ENCODE results near the gene UFSP1.
"Not testable (repeated sequence)": the region's sequence is repeated elsewhere in the genome, so short reads cannot be mapped to it uniquely, and the experiment has no call there.

Gene UFSP1

GRCh38 chr7:100888988-100889750, at the start of gene UFSP1:
Gene UFSP1 (minus strand): TSS chr7:100889715. CDS start chr7:100889271, 444 bp downstream.
- peak within 1 kb of the TSS; percentile 77 for H3K4me3 Mint-ChIP-seq
- ATAC-seq (replicated peaks; ENCODE audit: extremely low read depth, poor library complexity, severe bottlenecking) (no peak), DNase-seq (ENCODE audit: low spot score in 2 of 2) (peak in 1 of 2 donors; percentile 49)
- peaks cover 30% of the 10 kb centered on the region for H3K27me3 Mint-ChIP-seq
- peaks cover 45% of the 10 kb centered on the region for H3K36me3 Mint-ChIP-seq (ENCODE audit: insufficient read depth)
- no peaks in the 10 kb centered on the region for H3K9me3 Mint-ChIP-seq
- H3K4me1 Mint-ChIP-seq, result peaks cover 62% of the 10 kb centered on the region
- no peak within 1 kb of the TSS for H3K27ac Mint-ChIP-seq (ENCODE audit: low read depth)

- not testable (repeated sequence) for H3K9me3 Mint-ChIP-seq; H3K36me3 Mint-ChIP-seq (ENCODE audit: insufficient read depth); H3K27ac Mint-ChIP-seq (ENCODE audit: low read depth); H3K4me3 Mint-ChIP-seq; DNase-seq (ENCODE audit: low spot score in 2 of 2); H3K4me1 Mint-ChIP-seq; ATAC-seq (replicated peaks; ENCODE audit: extremely low read depth, poor library complexity, severe bottlenecking)
- H3K27me3 Mint-ChIP-seq, result peaks cover 42% of the 10 kb centered on the region
These were observed 46.7 kb upstream of the UFSP1 start for GRCh38 chr7:100936167-100936566.

GRCh38 chr7:100935381-100935780, 45.9 kb upstream of the UFSP1 start:
- H3K27me3 Mint-ChIP-seq, result peaks cover 50% of the 10 kb centered on the region
- not testable (repeated sequence) for H3K27ac Mint-ChIP-seq (ENCODE audit: low read depth); H3K9me3 Mint-ChIP-seq; H3K36me3 Mint-ChIP-seq (ENCODE audit: insufficient read depth); H3K4me1 Mint-ChIP-seq; H3K4me3 Mint-ChIP-seq; ATAC-seq (replicated peaks; ENCODE audit: extremely low read depth, poor library complexity, severe bottlenecking); DNase-seq (ENCODE audit: low spot score in 2 of 2)

- no peak for ATAC-seq (replicated peaks; ENCODE audit: extremely low read depth, poor library complexity, severe bottlenecking)
- H3K36me3 Mint-ChIP-seq (ENCODE audit: insufficient read depth), result no peaks in the 10 kb centered on the region
These were observed 44.2 kb upstream of the UFSP1 start for GRCh38 chr7:100933734-100934133.

GRCh38 chr7:100929808-100930174, 40.3 kb upstream of the UFSP1 start:
- peaks cover 32% of the 10 kb centered on the region for H3K27me3 Mint-ChIP-seq
- no peak overlapping the region for H3K4me3 Mint-ChIP-seq
- H3K9me3 Mint-ChIP-seq, result peaks cover 6% of the 10 kb centered on the region
- H3K27ac Mint-ChIP-seq (ENCODE audit: low read depth), result no peak overlapping the region
- DNase-seq (ENCODE audit: low spot score in 2 of 2) (no peak), ATAC-seq (replicated peaks; ENCODE audit: extremely low read depth, poor library complexity, severe bottlenecking) (no peak)
- no peaks in the 10 kb centered on the region for H3K4me1 Mint-ChIP-seq
- no peaks in the 10 kb centered on the region for H3K36me3 Mint-ChIP-seq (ENCODE audit: insufficient read depth)

More at GRCh38 chr7:100933734-100934133, 44.2 kb upstream of the UFSP1 start:
- no peak overlapping the region for H3K27ac Mint-ChIP-seq (ENCODE audit: low read depth)
- no peak overlapping the region for H3K4me3 Mint-ChIP-seq
- no peak for DNase-seq (ENCODE audit: low spot score in 2 of 2)
- H3K4me1 Mint-ChIP-seq, result no peaks in the 10 kb centered on the region
- peaks cover 6% of the 10 kb centered on the region for H3K9me3 Mint-ChIP-seq
- H3K27me3 Mint-ChIP-seq, result peaks cover 50% of the 10 kb centered on the region

- not testable (repeated sequence) for ATAC-seq (replicated peaks; ENCODE audit: extremely low read depth, poor library complexity, severe bottlenecking); H3K9me3 Mint-ChIP-seq; H3K4me1 Mint-ChIP-seq; H3K27ac Mint-ChIP-seq (ENCODE audit: low read depth); H3K4me3 Mint-ChIP-seq; H3K36me3 Mint-ChIP-seq (ENCODE audit: insufficient read depth); DNase-seq (ENCODE audit: low spot score in 2 of 2)
- peaks cover 10% of the 10 kb centered on the region for H3K27me3 Mint-ChIP-seq
These were observed 34.1 kb upstream of the UFSP1 start for GRCh38 chr7:100923616-100924015.

- H3K4me1 Mint-ChIP-seq, result no peaks in the 10 kb centered on the region
- no peak for DNase-seq (ENCODE audit: low spot score in 2 of 2)
- no peak for ATAC-seq (replicated peaks; ENCODE audit: extremely low read depth, poor library complexity, severe bottlenecking)
- H3K27me3 Mint-ChIP-seq, result peaks cover 28% of the 10 kb centered on the region
- H3K27ac Mint-ChIP-seq (ENCODE audit: low read depth), result no peak overlapping the region
- H3K36me3 Mint-ChIP-seq (ENCODE audit: insufficient read depth), result no peaks in the 10 kb centered on the region
- H3K4me3 Mint-ChIP-seq, result no peak overlapping the region
- H3K9me3 Mint-ChIP-seq, result no peaks in the 10 kb centered on the region
These were observed 31.5 kb upstream of the UFSP1 start for GRCh38 chr7:100921039-100921438.

- not testable (repeated sequence) for ATAC-seq (replicated peaks; ENCODE audit: extremely low read depth, poor library complexity, severe bottlenecking); H3K36me3 Mint-ChIP-seq (ENCODE audit: insufficient read depth); H3K9me3 Mint-ChIP-seq; H3K4me3 Mint-ChIP-seq; DNase-seq (ENCODE audit: low spot score in 2 of 2); H3K27ac Mint-ChIP-seq (ENCODE audit: low read depth); H3K4me1 Mint-ChIP-seq
- peaks cover 30% of the 10 kb centered on the region for H3K27me3 Mint-ChIP-seq
These were observed 30.4 kb upstream of the UFSP1 start for GRCh38 chr7:100919779-100920437.

GRCh38 chr7:100919335-100919734, 29.8 kb upstream of the UFSP1 start:
- H3K27me3 Mint-ChIP-seq, result peaks cover 30% of the 10 kb centered on the region
- not testable (repeated sequence) for ATAC-seq (replicated peaks; ENCODE audit: extremely low read depth, poor library complexity, severe bottlenecking); H3K9me3 Mint-ChIP-seq; H3K4me3 Mint-ChIP-seq; DNase-seq (ENCODE audit: low spot score in 2 of 2); H3K27ac Mint-ChIP-seq (ENCODE audit: low read depth); H3K36me3 Mint-ChIP-seq (ENCODE audit: insufficient read depth); H3K4me1 Mint-ChIP-seq

GRCh38 chr7:100914879-100915447, 25.4 kb upstream of the UFSP1 start:
- no peak for ATAC-seq (replicated peaks; ENCODE audit: extremely low read depth, poor library complexity, severe bottlenecking)
- Mint-ChIP-seq H3K27me3 (peaks cover 45% of the 10 kb centered on the region), H3K36me3 (ENCODE audit: insufficient read depth) (no peaks in the 10 kb centered on the region), H3K27ac (ENCODE audit: low read depth) (no peak overlapping the region), H3K9me3 (no peaks in the 10 kb centered on the region), H3K4me1 (no peaks in the 10 kb centered on the region), H3K4me3 (no peak overlapping the region)
- DNase-seq (ENCODE audit: low spot score in 2 of 2), result no peak

- H3K27ac Mint-ChIP-seq (ENCODE audit: low read depth), result no peak overlapping the region
- DNase-seq (ENCODE audit: low spot score in 2 of 2), result no peak
- no peak overlapping the region for H3K4me3 Mint-ChIP-seq
- no peak for ATAC-seq (replicated peaks; ENCODE audit: extremely low read depth, poor library complexity, severe bottlenecking)
- H3K4me1 Mint-ChIP-seq, result no peaks in the 10 kb centered on the region
- H3K36me3 Mint-ChIP-seq (ENCODE audit: insufficient read depth), result no peaks in the 10 kb centered on the region
- peaks cover 41% of the 10 kb centered on the region for H3K27me3 Mint-ChIP-seq
- H3K9me3 Mint-ChIP-seq, result no peaks in the 10 kb centered on the region
These were observed 24.8 kb upstream of the UFSP1 start for GRCh38 chr7:100914208-100914878.

GRCh38 chr7:100911484-100911883, 22.0 kb upstream of the UFSP1 start:
- no peak overlapping the region for H3K4me3 Mint-ChIP-seq

More at GRCh38 chr7:100911484-100911883, 22.0 kb upstream of the UFSP1 start:
- no peaks in the 10 kb centered on the region for H3K36me3 Mint-ChIP-seq (ENCODE audit: insufficient read depth)
- DNase-seq (ENCODE audit: low spot score in 2 of 2) (no peak), ATAC-seq (replicated peaks; ENCODE audit: extremely low read depth, poor library complexity, severe bottlenecking) (no peak)
- H3K27me3 Mint-ChIP-seq, result peaks cover 27% of the 10 kb centered on the region
- no peak overlapping the region for H3K27ac Mint-ChIP-seq (ENCODE audit: low read depth)
- no peaks in the 10 kb centered on the region for H3K4me1 Mint-ChIP-seq
- H3K9me3 Mint-ChIP-seq, result no peaks in the 10 kb centered on the region
